SU-DHL-6 (cell line): ENCODE data around the gene CPSF6.
"Not testable (repeated sequence)": the region's sequence is repeated elsewhere in the genome, so short reads cannot be mapped to it uniquely, and the experiment has no call there.

Experiments used
- H2AFZ ChIP-seq: fragments of 200-600 bp; sonication (generic); 2 replicates; pipeline ENCODE4 v1.6.1; 2014; ENCODE audit warnings: low read depth, mild to moderate bottlenecking, moderate library complexity, mixed read lengths, antibody characterized with exemption, low read length; ENCODE audit not compliant: severe bottlenecking
- H3F3A ChIP-seq: fragments of 200-600 bp; shearing (Covaris generic); 2 replicates; pipeline ENCODE4 v1.6.0; 2016; ENCODE audit warnings: antibody characterized with exemption, mild to moderate bottlenecking; ENCODE audit not compliant: insufficient read depth
- H3K27ac ChIP-seq: fragments of 200-600 bp; sonication (generic); 2 replicates; pipeline ENCODE4 v1.5.1; 2016; ENCODE audit warnings: low read depth, mild to moderate bottlenecking, low read length, moderate library complexity, mixed read lengths
- H3K27me3 ChIP-seq: fragments of 200-600 bp; sonication (generic), shearing (Covaris generic); 2 replicates; pipeline ENCODE4 v1.6.0; 2014; ENCODE audit warnings: mild to moderate bottlenecking, low read length
- H3K36me3 ChIP-seq: fragments of 200-600 bp; sonication (generic); 2 replicates; pipeline ENCODE4 v1.6.1; 2014; ENCODE audit warnings: mild to moderate bottlenecking, low read length, mixed read lengths
- H3K4me2 ChIP-seq: fragments of 300-600, 200-600 bp; shearing (Covaris generic), sonication (generic); 2 replicates; pipeline ENCODE4 v1.6.0; 2014; ENCODE audit warnings: low read length, low read depth, mild to moderate bottlenecking; ENCODE audit not compliant: poor library complexity, severe bottlenecking
- H3K4me3 ChIP-seq: fragments of 200-600 bp; sonication (generic); 2 replicates; pipeline ENCODE4 v1.5.1; 2014; ENCODE audit warnings: antibody characterized with exemption, low read length, mild to moderate bottlenecking, mixed read lengths; ENCODE audit not compliant: insufficient read depth, poor library complexity, severe bottlenecking
- H3K79me2 ChIP-seq: fragments of 200-600 bp; sonication (generic); 2 replicates; pipeline ENCODE4 v1.6.1; 2014; ENCODE audit warnings: mild to moderate bottlenecking, low read length, moderate library complexity; ENCODE audit not compliant: insufficient read depth
- H3K9ac ChIP-seq: fragments of 200-600 bp; sonication (generic); 2 replicates; pipeline ENCODE4 v1.7.0; 2014; ENCODE audit warnings: mild to moderate bottlenecking, low read length
- H3K9me2 ChIP-seq: fragments of 200-600 bp; sonication (generic); replicated peaks from 2 replicates; pipeline ENCODE4 v1.6.1; 2014; ENCODE audit warnings: low read length; ENCODE audit not compliant: insufficient read depth
- H3K9me3 ChIP-seq: fragments of 200-600 bp; sonication (generic); 2 replicates; pipeline ENCODE4 v1.6.1; 2014; ENCODE audit warnings: low read length, mixed read lengths; ENCODE audit not compliant: insufficient read depth
- H4K20me1 ChIP-seq: fragments of 200-600 bp; sonication (generic); 2 replicates; pipeline ENCODE4 v1.6.1; 2014; ENCODE audit warnings: low read depth, mild to moderate bottlenecking, antibody characterized with exemption, low read length, moderate library complexity, mixed read lengths
- EZH2phosphoT487 ChIP-seq: fragments of 200-600 bp; sonication (generic), shearing (Covaris generic); conservative IDR thresholded peaks from 2 replicates; pipeline ENCODE4 v1.6.1; 2018; ENCODE audit warnings: mild to moderate bottlenecking, antibody characterized with exemption, low read length, moderate library complexity, mixed read lengths
- TF ChIP-seq, protein P1 (sequence below): fragments of 200-600 bp; sonication (generic); IDR thresholded peaks from one replicate; pipeline ENCODE4 v1.5.1; 2017; ENCODE audit warnings: antibody characterized with exemption, mild to moderate bottlenecking, low read length, moderate library complexity; ENCODE audit not compliant: insufficient read depth, poor library complexity, severe bottlenecking

CPSF6 gene

DNA sequence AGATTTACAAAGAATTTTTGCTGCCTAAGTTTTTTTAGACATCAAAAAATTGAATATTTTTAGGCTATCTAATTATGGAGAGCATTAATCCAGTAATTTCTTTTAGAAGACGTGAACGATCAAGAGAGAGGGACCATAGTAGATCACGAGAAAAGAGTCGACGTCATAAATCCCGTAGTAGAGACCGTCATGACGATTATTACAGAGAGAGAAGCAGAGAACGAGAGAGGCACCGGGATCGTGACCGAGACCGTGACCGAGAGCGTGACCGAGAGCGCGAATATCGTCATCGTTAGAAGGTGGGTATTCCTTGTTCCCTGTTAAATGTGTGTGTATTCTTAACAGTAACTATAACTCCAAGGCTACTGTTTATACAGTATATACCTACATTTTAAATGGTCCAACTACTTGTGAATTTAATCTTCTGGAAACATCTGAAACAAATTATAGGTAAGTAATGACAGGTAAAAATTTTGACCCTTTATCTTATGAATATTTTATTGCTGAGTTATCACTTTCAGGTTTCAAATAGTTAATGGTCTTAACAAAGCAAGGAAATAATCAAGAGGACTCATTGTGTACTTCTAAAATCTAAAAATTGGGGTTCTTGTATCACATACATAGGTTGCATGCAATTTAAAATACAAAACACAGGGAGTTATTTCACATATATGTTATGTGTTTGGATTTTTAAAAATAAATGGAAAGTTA is 23.1 kb downstream of the CPSF6 start:
- H4K20me1 ChIP-seq, result peaks cover 10% of the 10 kb centered on the region; the same call in 1 of the 2 replicates
- H3K9me2 ChIP-seq, result no peaks in the 10 kb centered on the region
- no peaks in the 10 kb centered on the region for H3K27me3 ChIP-seq
- TF ChIP-seq EZH2phosphoT487, result no peak
- TF ChIP-seq, protein P1, sequence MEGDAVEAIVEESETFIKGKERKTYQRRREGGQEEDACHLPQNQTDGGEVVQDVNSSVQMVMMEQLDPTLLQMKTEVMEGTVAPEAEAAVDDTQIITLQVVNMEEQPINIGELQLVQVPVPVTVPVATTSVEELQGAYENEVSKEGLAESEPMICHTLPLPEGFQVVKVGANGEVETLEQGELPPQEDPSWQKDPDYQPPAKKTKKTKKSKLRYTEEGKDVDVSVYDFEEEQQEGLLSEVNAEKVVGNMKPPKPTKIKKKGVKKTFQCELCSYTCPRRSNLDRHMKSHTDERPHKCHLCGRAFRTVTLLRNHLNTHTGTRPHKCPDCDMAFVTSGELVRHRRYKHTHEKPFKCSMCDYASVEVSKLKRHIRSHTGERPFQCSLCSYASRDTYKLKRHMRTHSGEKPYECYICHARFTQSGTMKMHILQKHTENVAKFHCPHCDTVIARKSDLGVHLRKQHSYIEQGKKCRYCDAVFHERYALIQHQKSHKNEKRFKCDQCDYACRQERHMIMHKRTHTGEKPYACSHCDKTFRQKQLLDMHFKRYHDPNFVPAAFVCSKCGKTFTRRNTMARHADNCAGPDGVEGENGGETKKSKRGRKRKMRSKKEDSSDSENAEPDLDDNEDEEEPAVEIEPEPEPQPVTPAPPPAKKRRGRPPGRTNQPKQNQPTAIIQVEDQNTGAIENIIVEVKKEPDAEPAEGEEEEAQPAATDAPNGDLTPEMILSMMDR, result no peak
- no peaks in the 10 kb centered on the region for H3K79me2 ChIP-seq
- no peak overlapping the region for H3K4me2 ChIP-seq
- H3K9me3 ChIP-seq, result no peaks in the 10 kb centered on the region
- no peak overlapping the region for H3K27ac ChIP-seq
- peaks cover 75% of the 10 kb centered on the region for H3K36me3 ChIP-seq
- no peak overlapping the region for H2AFZ ChIP-seq
- no peak overlapping the region for H3K9ac ChIP-seq
- H3F3A ChIP-seq, result peaks cover 22% of the 10 kb centered on the region
- no peak overlapping the region for H3K4me3 ChIP-seq

DNA sequence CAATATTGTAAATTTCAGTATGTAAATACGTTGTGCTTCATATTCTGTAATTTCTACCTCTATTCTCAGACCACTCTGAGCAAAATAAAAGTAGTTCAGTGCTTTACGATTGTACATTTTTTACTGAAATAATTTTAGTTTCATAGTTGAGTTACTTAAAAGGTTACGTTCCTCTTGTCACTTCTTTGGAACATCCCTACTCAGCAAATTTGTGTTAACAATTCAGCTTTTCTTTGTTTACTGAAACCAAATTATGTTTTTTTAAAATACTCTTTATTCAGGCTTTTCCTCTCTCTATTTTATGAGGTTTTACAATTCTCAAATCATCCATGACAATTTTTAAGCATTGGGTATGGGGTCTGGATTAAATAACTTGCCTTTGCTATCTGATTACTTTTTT is 25.8 kb downstream of the CPSF6 start:
- Histone ChIP-seq H3K9ac (no peak overlapping the region), H3K9me3 (no peaks in the 10 kb centered on the region), H3K27me3 (no peaks in the 10 kb centered on the region), H3K9me2 (no peaks in the 10 kb centered on the region), H3K36me3 (peaks cover 62% of the 10 kb centered on the region), H3K27ac (no peak overlapping the region), H3F3A (peaks cover 24% of the 10 kb centered on the region), H2AFZ (no peak overlapping the region), H4K20me1 (peaks cover 10% of the 10 kb centered on the region; the same call in 1 of the 2 replicates), H3K79me2 (no peaks in the 10 kb centered on the region), H3K4me2 (no peak overlapping the region), H3K4me3 (no peak overlapping the region)
- TF ChIP-seq EZH2phosphoT487, result no peak
- TF ChIP-seq, protein P1, result no peak

DNA sequence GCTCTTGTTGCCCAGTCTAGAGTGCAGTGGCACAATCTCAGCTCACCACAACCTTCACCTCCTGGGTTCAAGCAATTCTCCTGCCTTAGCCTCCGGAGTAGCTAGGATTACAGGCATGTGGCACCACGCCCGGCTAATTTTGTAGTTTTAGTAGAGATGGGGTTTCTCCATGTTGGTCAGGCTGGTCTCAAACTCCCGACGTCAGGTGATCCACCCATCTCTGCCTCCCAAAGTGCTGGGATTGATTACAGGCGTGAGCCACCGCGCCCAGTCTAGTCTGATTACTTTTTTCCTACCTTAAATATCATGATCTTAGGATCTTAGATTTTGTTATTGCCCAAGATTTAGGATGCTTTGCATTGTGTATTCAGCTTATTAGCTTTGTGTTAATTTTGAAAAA is 26.3 kb downstream of the CPSF6 start:
- H3K9me2 ChIP-seq, H3K79me2 ChIP-seq, H3K9ac ChIP-seq, H2AFZ ChIP-seq, H3K27ac ChIP-seq, H3K27me3 ChIP-seq, H3K4me2 ChIP-seq, H3K9me3 ChIP-seq, H4K20me1 ChIP-seq, H3K4me3 ChIP-seq: not testable (repeated sequence)
- Histone ChIP-seq H3K36me3 (peaks cover 62% of the 10 kb centered on the region), H3F3A (peaks cover 25% of the 10 kb centered on the region)

DNA sequence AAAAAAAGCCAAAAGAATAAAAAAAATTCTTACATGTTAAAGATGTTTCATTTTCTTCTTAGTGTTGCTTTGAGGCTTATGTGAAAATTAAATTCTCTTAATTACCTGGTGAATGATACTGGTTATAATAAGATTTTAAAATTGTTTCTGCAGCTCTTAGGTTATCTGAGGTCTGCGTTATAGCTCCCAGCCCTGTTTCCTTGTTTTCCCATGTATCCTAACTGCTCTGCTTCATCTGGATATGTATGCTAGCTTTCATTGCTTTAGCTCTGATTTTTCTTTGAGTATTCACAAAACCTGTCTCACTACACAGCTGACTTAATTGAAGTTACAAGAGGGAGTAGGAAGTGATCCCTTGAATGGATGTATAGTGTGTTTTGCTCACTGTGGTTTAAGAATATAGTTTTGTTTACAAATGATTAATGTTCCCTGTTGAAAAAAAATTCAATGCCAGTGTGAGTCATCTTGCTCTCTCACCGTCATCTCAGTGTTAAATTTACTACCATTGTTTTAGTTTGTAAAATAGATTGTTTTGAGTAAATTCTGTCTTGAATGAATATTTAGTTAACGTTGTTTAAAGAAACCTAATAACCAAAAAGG is 26.8 kb downstream of the CPSF6 start:
- peaks cover 30% of the 10 kb centered on the region for H3F3A ChIP-seq
- peaks cover 10% of the 10 kb centered on the region; the same call in 1 of the 2 replicates for H4K20me1 ChIP-seq
- H3K79me2 ChIP-seq, result no peaks in the 10 kb centered on the region
- no peak overlapping the region for H3K4me3 ChIP-seq
- H3K9me3 ChIP-seq, result no peaks in the 10 kb centered on the region
- no peak overlapping the region for H3K9ac ChIP-seq
- no peaks in the 10 kb centered on the region for H3K9me2 ChIP-seq
- no peak for TF ChIP-seq EZH2phosphoT487
- TF ChIP-seq, protein P1, result no peak
- H3K27ac ChIP-seq, result no peak overlapping the region
- H3K27me3 ChIP-seq, result no peaks in the 10 kb centered on the region
- no peak overlapping the region for H3K4me2 ChIP-seq
- H2AFZ ChIP-seq, result no peak overlapping the region
- H3K36me3 ChIP-seq, result peaks cover 67% of the 10 kb centered on the region
